ENCODE data around the gene GLTP.
"Not testable (repeated sequence)": the region's sequence is repeated elsewhere in the genome, so short reads cannot be mapped to it uniquely, and the experiment has no call there.

GLTP gene

DNA sequence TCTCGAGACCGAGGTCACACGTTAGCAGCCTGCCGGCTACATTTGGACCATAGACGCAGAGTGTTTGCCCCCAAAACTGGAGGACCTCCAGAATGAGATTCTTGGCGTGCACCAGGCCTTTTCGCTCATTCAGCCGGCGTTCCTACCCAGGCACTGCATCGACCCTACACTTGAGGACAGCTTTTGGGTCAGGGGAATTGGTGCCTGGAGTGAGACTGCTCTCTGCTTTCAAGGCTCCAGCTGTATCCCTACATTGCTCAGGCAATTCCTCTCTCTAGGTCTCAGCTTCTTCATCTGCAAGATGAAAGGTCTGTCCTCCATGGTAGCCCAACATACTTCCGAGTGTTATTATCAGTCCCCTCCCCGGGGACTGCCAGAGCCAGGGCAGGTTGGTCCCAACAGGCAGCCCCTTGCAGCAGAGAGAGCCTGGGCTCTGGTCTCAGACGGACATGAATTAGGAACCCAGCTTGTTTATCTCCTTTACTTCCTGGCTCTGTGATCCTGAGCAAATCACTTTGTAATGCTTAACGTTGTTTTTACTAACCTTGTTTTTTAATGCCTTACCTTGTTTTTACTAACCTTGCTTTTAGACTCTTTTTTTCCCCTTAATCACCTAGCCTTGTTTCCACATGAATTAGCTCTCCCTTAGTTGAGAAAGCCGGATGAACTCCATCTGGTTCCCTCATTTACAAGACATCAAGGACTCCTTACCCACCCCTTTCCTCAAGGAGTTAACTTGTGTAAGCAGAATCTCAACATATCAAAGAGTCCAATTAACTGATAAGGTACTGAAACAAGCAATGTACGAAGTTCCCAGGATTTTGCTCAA is 20.6 kb upstream of the GLTP start:
- DNase-seq, result no peak

DNA sequence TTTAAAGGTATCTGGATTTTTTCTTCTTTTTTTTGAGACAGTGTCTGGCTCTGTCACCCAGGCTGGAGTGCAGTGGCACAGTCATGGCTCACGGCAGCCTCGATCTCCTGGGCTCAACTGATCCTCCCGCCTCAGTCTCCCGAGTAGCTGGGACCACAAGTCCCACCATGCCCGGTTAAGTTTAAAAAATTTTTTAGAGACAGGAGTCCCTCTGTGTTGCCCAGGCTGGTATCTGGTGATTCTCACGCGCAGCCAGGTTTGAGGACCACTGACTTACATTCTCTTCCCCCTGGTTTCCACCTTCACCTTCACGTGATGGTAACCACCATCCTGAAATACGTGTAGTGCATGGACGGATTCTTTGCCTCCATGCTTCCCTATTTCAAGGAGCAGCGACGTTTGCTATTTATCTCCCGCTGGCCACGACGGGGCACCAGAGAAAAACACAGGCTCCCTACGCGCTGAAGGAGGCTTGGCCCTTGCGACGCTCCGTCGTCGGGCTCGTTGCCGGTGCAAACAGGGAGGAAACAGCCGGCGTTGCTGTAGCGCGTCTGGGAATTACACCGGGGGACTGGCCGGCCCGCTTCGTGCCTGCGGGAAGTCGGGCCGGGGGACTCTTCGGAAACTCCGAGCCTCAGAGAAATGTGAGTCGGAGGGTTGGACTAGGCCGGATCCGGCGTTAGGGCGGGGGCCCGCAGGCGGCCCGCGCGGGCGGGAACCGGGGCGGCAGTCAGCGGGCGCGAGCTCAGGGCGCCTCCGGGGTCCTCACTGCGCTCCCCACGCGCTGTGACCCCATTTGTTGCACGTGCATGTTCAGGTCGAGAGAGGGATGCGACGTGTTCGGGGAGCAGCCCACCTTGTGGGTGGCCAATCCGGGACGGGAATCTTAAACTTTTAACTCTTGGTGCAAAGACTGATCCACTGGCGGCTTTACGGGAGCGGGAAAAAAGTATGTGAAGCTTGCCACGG is 19.7 kb upstream of the GLTP start, which contains the start of gene TCHP:
Gene TCHP (plus strand): TSS at position 492 of the 969 bp plus-strand sequence. CDS start 2,753 bp downstream, outside the sequence.
- peak; percentile 81 for DNase-seq

DNA sequence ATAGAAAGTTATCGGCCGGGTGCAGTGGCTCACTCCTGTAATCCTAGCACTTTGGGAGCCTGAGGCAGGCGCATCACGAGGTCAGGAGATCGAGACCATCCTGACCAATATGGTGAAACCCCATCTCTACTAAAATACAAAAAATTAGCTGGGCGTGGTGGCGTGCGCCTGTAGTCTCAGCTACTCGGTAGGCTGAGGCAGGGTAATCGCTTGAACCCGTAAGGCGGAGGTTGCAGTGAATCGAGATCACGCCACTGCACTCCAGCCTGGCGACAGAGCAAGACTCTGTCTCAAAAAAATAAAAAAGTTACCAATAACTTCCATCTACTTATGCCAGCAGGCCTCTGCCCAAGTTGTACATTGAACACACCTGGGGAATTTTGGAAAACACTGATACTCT is 19.0 kb upstream of the GLTP start:
- not testable (repeated sequence) for DNase-seq

DNA sequence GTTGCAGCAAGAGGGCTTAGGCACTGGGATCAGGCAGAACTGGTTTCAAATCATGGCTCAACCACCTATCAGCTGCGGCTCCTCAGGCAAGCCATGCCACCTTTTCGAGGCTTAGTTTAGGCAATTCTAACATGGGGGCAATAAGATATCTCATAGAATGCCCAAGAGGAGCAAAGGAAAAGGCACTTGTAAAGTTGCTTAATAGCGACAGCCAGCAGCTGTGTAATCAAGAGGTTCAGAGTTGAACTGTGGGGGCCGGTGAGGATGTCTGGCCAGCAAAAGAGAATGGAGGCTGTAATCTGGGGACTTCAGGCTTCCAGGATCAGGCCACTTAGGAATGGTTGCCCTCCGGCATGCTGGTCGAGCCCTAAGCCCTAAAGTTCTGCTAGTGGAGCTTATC is 16.7 kb upstream of the GLTP start:
- no peak for DNase-seq

DNA sequence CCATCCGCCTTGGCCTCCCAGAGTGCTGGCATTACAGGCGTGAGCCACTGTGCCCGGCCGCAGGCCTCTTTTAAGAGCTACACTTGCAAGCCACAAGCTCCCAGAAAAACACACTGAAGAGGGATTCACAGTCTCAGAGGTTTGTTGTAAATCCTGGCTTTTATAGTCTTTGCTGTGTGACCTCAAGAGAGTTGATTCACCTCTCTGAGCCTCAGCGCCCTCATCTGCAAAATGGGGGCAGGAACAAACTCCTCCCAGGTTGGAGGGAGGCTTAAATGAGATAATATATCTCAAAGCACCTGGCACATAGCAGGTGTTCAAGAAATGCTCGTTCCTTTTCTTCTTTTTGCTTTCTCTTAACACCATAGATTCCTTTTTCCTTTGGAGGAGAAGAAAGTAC is 15.8 kb upstream of the GLTP start:
- DNase-seq, result no peak

DNA sequence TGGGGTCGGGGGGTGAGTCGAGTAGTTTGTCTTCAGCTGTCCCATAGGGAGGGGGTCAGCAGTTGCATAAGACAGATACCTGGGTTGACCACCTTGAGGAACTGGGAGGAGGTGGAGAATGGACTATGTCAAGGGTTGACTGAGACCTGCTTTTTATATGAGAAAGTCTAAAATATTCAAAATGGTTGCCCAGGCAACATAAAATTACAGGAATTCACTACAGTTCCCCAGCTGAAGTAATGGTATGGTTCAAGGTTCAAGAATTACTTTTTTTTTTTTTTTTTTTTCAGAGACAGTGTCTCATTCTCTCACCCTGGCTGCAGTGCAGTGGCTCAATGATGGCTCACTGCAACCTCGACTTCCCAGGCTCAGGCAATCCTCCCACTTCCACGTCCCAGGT is 14.6 kb upstream of the GLTP start:
- DNase-seq, result no peak

DNA sequence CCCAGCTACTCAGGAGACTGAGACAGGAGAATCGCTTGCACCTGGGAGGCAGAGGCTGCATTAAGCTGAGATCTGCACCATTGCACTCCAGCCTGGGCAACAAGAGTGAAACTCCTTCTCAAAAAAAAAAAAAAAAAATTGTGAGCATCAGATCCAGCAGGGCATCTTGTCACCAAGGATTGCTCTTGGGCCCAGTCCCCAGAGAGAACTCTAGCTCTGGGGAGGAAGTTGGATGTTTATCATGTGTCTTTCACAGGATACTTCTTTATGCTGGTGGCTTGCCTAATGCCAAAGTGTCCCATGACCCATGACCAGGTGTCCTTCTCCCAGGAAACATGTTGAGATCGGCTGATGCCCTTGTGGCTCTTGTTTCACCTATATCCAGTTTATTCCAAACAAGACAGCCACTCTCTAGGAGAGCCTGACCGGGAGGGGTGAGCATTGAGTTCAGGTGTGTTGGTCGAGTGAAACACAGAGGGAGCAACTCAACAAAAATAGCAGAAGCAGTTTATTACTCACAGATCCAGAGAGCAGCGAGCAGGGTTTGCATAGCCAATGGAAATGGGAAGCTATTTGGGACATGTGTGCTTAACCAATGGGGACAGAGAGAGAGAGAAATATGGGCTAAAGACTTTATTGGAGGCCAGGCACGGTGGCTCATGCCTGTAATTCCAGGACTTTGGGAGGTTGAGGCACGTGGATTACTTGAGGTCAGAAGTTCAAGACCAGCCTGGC is 13.1 kb upstream of the GLTP start:
- DNase-seq, result no peak

DNA sequence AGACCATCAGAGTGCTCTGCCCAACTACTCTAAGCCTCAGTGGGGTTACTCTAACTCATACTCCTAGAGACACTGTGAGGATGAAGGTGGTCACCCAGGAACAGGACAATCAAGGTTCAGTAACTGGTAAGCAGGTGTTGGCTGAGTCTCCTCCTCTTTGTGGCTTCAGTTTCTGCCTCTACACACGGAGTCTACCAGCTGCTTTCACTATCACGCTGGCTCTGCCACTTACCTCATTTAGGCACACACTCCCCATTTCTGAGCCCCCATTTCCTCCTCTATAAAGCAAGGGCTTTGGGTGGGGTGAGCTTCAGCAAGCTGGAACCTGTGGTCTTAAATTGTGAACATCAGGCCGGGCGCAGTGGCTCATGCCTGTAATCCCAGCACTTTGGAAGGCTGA is 12.4 kb upstream of the GLTP start:
- DNase-seq, result peak; percentile 44

DNA sequence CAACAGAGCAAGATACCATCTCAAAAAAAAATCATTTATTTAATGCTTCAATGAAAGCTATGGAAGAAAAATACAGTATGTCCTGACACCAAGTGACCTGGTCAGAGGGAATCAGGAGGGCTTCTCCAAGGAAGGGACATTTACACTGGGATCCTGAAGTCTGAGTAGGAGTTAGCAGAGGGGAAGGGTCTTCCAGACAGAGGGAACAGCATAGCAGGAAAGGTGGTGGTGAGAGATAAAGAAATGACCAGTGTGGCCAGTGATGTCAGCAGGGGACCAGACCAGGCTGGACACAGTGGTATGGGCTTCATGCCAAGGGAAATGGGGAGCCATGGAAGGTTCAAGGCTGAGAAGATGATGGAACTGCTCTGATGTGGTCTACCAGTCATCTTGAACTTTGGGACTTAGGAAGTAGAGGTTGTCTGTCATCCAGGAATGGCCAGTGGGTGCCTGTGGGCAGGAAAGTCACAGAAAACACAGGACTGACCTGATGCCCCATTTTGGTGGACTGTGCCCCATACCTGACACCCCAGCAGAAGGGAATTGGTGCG is 11.9 kb upstream of the GLTP start:
- no peak for DNase-seq

DNA sequence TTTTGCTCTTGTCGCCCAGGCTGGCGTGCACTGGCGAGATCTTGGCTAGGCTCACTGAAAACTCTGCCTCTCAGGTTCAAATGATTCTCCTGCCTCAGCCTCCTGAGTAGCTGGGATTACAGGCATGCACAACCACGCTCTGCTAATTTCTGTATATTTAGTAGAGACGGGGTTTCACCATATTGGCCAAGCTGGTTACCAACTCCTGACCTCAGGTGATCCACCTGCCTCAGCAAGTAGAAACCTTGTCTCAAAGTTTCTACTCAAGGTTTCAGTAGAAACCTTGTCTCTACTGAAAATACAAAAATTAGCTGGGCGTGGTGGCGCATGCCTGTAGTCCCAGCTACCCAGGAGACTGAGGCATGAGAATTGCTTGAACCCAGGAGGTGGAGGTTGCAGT is 11.4 kb upstream of the GLTP start:
- DNase-seq, result not testable (repeated sequence)

DNA sequence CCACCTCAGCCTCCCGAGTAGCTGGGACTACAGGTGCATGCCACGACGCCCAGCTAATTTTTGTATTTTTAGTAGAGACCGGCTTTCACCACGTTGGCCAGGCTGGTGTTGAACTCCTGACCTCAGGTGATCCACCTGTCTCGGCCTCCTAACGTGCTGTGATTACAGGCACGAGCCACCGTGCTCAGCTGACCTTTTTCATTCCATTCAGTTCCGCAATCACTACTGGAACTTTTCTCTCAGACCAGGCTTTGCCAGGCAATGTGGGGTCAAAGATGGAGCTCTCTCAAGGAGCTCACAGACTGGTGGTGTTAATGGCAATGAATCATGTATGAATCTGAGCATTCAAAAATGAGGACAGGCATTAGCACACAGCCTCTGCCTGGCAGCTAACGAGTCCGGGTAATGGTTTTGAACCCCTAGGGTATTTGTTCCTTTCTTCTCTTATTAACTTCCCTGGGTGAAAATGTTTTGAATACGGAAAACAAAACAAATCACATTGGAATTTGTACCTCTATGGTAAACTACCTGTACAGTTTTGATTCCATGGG is 10.4 kb upstream of the GLTP start:
- no peak for DNase-seq

DNA sequence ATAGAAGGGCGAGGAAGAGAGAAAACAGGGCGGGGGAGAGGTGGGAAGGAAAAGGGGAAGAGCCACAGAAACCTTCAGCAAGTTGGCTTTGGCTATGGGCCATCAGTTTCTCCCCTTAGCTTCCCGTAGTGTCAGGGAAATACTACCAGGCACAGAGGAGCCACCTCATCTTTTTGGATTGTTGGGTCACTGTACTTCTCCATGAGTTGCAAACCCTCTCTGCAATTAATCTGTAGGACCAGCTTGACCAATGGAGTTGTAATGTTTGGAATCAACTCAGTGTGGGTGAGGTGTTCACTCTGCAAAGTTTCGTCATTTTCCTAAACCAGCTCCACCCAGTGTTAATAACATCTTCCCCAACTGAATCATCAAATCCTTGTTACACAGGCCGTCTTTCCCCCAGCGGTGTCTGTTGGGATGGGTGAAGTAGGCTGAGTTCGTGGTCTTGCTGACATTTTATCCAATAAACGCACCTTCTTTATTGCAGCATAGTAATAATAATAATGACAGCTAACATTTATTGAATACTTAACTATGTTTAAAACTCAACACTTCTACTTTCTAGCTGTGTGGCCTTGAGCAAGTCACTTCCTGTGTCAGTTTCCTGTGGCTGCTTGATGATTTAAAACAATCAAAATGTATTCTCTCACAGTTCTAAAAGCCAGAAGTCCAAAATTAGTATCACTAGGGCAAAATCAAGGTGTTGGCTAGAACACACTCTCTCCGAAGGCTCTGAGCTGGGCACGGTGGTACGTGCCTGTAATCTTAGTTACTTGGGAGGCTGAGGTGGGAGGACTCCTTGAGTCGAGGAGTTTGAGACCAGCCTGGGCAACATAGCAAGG is 8.1 kb upstream of the GLTP start:
- DNase-seq, result peak; percentile 58

DNA sequence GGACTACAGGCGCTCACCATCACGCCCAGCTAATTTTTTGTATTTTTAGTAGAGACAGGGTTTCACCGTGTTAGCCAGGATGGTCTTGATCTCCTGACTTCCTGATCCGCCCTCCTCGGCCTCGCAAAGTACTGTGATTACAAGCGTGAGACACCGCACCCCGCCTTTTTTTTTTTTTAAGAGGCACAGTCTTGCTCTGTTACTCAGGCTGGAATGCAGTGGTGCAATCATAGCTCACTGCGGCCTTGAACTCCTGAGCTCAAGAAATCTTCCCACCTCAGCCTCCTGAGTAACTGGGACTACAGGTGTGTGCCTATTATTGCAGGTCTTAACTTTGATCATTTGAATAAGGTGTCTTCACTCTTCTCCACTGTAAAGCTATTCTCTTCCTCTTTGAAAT is 5.3 kb upstream of the GLTP start:
- no peak for DNase-seq

DNA sequence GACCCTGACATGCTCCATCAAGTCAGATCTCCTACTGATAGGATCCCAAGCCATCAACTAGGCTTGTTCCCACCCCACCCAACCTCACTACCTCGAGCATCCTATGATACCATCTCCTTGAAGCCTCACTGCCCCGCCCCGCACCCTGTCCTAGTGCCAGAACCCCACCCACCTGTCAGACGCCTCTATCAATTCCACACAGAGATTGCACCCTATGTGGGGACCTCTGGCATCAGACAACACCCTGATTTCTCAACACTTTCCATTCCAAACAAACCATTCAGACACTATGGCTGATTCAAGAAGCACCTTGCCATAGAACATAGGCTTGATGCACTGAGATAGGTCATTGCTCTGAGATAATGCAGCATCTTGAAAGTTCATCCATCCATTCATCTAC is 3.1 kb upstream of the GLTP start:
- no peak for DNase-seq

DNA sequence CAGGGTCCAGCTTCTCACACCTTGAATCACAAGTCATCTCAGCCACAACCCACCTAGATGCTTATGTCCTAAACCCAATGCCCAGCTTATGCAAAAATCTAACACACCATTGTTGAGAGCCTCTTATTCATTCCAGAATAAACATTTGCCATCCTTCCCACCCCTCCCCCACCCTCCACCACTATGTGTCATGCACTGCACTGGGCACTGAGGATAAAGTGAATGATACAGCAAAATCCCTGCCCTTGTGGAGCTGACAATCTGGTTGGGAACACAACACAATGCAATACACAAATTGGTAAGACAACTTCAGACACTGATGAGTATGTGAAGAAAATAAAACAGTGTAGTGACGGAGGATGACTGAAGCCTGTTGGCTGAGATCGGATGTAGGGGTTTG is 1.4 kb upstream of the GLTP start:
- no peak for DNase-seq

DNA sequence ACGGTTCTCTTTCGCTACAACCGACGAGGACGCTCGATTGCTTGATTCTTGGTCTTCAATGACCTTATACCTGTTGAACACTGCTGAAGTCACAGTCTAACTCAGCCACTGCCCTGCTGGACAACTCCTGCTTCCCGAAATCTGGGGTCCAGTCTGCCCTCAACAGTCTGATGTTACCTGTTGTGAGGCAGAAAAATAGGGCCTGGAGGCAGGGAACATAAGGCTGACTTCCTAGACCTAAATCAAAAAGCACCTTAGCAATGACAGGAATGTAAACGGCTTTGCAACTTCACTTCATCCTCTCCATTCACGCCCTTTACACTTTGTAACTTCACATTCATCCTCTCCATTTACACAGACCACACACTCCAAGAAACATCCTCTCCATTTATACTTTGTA is 597 bp upstream of the GLTP start:
- no peak for DNase-seq

DNA sequence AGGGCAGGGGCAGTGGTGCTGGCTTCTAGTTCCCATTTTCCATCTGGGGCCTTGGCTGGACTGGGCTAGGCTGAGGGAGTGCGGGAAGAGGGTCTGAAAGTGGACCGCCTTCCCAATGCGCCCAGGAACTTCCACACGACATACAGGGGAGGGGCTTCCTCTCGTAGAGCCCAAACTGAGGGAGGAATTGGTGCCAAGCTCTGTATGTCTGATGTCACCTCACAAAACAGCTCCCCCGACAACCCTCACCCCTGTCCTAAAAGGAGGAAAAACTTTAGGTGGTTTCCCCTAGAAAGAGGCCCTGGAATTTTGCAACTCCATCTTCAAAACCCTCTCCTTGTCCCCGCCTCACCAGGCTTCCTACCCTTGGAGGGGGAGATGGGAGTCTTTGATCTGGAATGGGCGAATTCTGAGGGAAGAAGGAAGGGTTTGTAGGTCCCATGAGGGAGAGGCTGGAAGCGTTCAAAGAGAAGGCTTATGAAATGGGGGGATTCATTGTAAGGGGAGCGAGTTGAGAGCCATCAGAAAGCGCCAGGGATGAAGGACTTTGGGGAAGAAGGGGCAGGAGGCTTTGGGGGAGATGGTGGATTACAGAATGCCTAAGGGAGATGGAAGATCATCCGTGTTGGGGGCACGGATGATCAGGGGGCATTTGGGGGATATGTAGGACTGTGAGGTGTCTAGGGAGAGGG is 844 bp downstream of the GLTP start:
- peak; percentile 18 for DNase-seq

DNA sequence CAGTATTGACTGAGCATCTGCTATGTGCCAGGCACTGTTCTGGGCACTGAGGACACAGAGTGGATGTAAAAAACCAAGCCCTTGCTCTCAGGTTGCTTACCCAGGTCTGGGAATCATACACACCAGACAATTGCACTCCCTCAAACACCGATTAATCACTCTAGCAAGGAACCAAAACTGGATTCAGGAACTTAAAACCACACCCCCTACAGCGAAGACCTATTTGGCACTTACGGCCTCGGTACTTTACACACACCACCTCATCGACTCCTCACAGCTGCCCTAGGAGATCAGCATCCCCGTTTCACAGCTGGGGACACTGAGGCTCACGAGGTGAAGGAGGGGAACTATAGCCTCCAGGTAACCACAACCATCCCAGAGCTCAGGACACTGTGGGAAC is 1.6 kb downstream of the GLTP start:
- DNase-seq, result no peak

DNA sequence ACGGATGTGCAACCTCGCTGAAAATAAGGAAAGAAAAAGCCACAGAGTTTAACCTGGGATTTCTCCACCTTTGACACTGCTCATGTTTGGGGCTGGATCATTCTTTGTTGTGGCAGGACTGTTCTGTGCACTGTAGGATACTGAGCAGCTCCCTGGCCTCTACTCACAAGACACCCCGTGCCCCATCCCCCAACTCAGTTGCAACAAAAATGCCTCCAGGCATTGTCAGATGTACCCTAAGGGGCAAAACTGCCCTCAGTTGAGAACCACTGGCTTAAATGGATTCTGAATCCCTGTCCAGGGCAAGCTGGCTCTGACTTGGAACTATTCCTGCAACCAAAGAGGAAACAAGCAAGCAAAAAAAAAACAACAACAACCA is 2.1 kb downstream of the GLTP start:
- no peak for DNase-seq

DNA sequence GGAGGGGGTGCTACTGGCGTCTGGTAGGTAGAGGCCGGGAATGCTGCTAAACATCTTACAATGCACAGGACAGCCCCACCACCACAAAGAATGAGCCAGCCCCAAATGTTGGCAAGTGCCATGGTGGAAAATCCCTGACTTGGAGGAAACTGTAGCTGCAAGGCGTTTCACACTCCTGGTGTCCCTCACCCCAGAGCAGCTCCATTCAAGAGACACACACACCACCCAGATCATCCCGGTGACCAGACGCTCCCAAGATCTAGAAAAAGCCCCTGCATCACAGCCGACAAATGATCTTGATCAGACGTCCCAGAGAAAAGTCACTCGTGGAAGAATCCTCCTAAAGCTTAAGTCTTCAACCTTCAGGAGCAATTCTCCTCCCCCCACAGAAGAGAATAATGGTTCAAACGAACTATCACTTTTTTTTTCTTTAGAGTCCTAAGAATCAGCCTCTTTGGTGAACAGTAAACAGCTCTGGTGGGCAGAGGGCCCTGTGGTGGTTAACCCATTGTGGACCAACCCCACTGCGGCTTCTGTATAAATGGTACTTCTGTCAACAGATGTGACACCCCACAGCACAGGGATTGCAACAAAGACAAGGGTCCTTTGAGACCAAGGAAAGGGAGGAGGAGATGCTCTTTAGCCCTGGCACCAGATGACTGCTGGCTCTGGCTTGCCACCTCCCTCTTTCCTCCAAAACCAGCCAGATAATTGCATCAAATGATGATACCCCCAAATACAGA is 2.7 kb downstream of the GLTP start:
- DNase-seq, result no peak

All from CD4-positive, alpha-beta T cell treated with Interleukin-12 subunit alpha and Interleukin-12 subunit beta, for 1 hour (primary cell).